SH-SY5Y (cell line): ENCODE results near the gene CEP192.

Source experiments
- GATA2 ChIP-seq: IDR thresholded peaks from 2 replicates; pipeline ENCODE4 v1.6.1; 2011; ENCODE audit warnings: mild to moderate bottlenecking, low read depth, low read length
- GATA3 ChIP-seq: IDR thresholded peaks from 2 replicates; pipeline ENCODE4 v1.6.1; 2011; ENCODE audit warnings: low read depth, mild to moderate bottlenecking, low read length, moderate library complexity

- TF ChIP-seq GATA2 (no peak), GATA3 (no peak)
Measured at GRCh38 chr18:13163167-13163927, 172.2 kb downstream of the CEP192 start.
